Head of caudate nucleus (tissue), 42 donors: ENCODE results near the gene SBNO1.
"Not testable (repeated sequence)": the region's sequence is repeated elsewhere in the genome, so short reads cannot be mapped to it uniquely, and the experiment has no call there.

ENCODE experiments used
- DNase-seq, 42 donors: peaks; one replicate each; pipeline versions ENCODE4 v3.0.0 to v3.0.0-alpha.2; 2020 to 2021; ENCODE audit warnings: mixed read lengths in 7 of 42
- intact Hi-C: fragments of 100-400 bp; cut with DNase I; formaldehyde crosslinking; loops from one replicate; pipeline ENCODE4 v1.15.0; 2022

Gene SBNO1

DNA sequence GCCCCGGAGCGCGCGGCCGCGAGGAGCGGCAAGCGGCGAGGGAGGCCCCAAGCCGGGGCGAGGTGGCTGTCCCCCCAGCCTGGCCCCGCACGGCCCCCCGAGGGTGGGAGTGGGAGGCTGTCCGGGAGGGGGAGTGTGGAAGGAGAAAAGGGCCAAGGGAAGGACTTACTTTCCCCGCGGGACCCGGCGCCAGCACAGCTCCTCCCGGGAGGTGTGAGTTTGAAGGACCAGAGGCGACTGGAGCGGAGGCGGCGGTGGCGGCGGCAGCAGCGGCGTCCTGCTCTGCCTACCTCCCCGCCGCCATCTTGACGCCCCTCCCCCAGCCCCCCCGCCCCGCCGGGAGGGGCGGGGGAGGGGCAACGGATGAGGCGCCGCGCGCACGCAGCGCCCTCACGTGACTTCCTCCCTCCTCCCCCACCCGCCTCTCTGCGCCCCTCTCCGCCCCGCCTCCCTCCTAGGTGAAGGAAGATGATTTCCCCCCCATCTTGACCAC lies at the start of gene SBNO1:
SBNO1 (minus strand) TSS at position 316 of the 493 bp plus-strand sequence. CDS start 14,406 bp downstream, outside the sequence.
- intact Hi-C loops: loop anchor here (2.0 kb wide), 1 partner anchor 24 kb away; no protein-coding TSS in a partner anchor
- peak; percentile 54 to 95 (median 88) for DNase-seq

DNA sequence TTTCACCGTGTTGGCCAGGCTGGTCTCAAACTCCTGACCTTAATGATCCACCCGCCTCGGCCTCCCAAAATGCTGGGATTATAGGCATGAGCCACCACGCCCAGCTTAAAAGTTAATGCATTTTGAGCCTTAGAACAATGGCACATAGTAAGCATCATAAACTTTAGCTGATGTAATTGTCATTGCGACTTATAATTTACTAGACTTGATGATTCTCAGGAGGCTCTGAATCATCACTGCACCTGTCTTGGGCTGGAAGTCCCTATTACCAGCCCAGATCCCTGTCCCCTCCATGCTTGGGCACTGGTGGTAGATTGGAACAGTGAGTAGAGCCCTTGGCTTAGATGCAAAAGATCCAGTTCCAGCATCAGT lies 45.4 kb upstream of the SBNO1 start:
- intact Hi-C loops: no loop called here
- DNase-seq: no peak

DNA sequence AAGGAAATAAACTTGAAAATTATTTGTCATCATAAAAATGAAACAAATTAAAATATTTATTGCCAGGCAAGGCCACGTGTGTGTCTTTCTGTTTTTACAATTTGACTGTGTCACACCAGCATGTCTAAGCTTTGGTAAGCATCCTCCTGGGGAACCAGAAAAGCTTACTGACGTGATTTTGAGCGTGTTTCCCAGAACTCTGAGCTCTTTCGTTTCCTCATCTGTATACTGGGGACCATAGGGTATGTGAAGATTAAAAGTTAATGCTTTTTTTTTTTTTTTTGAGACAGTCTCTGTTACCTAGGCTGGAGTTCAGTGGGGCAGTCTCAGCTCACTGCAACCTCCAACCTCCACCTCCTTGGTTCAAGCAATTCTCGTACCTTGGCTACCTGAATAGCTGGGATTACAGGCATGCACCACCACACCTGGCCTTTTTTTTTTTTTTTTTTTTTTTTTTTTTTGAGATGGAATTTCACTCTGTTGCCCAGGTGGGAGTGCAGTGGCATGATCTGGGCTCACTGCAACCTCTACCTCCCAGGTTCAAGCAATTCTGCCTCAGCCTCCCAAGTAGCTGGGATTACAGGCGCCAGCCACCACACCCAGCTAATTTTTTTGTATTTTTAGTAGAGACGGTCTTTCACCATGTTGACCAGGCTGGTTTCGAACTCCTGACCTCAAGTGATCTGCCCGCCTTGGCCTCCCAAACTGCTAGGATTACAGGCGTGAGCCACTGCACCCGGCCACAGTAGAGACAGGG lies 44.8 kb upstream of the SBNO1 start:
- DNase-seq: not testable (repeated sequence)

DNA sequence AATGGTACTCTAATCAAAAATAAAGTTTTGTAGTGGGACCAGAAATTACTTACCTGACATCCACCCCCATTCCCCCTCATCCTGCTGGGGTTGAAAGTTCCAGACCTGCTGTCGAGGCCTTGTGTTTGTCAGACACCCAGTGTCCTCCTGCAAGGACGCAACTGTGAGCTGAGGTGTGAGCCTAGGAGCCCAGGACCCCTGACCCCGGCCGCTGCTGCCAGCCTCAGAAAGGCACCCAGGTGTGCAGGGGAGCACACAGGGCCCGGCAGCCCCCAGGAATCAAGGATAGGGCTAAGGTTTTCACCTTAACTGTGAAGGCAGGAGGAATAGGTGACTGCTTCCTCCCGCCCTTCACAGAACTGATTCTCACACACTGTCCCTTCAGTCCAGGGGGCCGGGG lies 44.0 kb upstream of the SBNO1 start:
- DNase-seq, intact Hi-C loops: not testable (repeated sequence)

More for the DNA sequence above, 44.8 kb upstream of the SBNO1 start:
- intact Hi-C loops: not testable (repeated sequence)

DNA sequence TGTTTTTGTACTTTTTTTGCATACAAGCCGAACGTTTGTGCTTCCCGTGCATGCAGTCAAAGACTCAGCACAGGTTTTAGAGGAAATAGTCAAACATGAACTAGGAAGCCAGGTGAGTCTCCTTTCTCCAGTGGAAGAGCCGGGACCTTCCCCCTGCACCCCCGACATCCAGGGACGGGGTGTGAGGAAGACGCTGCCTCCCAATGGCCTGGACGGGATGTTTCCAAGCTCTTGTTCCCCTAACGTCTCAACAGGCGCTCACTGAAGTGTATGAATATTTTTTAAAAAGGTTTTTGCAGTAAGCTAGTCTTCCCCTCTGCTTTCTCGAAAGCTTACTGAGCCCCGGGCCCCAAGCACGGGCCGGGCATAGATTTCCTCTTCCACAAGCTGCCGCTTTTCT lies 43.3 kb upstream of the SBNO1 start:
- intact Hi-C loops, DNase-seq: not testable (repeated sequence)

DNA sequence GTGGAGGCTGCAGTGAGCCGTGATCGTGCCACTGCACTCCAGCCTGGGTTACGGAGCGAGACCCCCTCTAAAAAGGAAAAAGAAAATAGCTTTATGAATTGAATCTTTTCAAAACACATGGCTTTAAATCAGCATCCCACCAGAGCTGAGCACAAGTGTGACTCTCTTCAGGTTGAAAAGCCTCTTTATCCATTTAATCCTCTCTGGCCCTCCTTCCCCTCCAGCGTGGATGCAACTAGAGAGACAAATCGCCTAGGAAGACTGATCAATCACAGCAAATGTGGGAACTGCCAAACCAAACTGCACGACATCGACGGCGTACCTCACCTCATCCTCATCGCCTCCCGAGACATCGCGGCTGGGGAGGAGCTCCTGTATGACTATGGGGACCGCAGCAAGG lies 42.6 kb upstream of the SBNO1 start:
- DNase-seq, intact Hi-C loops: not testable (repeated sequence)

DNA sequence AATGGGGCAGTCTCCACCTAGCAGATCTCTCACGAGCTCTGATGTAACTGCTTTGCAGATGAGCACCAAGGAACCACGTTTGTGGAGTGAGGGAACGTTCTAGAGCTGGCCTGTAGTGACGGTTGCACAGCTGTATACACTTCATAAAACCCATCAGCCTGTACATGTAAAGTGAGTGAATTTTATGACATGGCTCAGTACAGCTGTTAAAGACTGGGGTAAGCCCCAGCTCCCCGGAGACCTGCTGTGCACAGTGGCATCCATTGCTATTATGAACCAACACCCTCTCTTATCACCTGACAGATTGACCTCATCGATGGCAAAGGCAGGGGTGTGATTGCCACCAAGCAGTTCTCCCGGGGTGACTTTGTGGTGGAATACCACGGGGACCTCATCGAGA lies 39.9 kb upstream of the SBNO1 start:
- intact Hi-C loops: no loop called here
- no peak for DNase-seq

DNA sequence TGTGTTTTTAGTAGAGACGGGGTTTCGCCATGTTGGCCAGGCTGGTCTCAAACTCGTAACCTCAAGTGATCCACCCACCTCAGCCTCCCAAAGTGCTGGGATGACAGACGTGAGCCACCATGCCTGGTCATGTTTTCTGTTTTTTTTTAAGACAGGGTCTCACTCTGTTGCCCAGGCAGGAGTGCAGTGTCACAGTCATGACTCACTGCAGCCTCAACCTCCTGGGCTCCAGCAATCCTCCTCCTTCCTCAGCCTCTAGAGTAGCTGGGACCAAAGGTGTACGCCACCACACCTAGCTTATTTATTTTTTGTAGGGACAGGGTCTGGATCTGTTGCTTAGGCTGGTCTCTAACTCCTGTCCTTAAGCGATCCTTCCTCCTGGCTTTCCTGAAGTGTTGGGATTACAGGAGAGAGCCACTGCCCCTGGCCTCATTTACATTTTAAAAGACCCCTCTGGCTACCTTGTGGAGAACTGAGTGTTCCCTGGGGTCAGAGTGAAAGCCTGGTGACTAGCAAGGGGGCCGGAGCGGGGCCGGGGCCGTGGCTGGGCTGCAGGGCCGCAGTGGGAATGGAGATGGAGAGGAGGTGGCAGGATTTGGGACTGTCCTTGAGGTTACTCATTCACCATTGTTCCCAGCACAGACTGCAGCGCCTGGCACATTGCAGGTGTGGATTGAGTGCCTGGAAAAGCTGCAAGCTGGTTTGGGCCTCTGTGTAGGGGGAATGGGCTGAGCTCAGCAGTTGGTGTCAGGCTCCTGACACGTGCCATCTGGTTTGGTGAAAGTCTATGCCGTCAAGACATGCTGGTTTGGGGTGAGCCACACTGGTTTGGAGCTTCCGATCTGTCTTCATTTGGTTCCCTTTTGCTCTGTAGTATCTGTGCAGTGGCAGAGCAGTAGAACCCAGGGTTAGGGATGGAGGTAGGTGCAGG lies 37.4 kb upstream of the SBNO1 start:
- DNase-seq: no peak
- intact Hi-C loops: no loop called here

DNA sequence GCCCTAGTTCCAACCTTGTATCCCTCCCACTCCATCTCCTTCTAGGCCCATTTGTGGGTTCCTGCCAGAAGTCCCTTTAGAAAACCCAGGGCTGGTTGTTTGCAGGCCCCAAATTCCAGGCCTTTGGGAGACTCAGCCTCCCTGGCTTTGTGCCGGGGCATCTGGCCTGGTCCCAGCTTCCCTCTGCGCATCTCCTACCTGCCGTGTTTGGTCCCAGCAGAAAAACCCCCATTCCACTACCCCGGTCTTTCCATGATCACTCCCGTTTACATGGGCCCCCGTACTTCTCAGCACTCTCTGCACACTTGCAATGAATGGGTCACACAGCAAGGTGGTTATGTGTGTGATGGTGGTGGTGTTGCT lies 34.6 kb upstream of the SBNO1 start:
- DNase-seq: no peak
- intact Hi-C loops: loop anchor here (10.0 kb wide), 1 partner anchor 56 kb away; the partner anchor contains the start of gene SNRNP35

DNA sequence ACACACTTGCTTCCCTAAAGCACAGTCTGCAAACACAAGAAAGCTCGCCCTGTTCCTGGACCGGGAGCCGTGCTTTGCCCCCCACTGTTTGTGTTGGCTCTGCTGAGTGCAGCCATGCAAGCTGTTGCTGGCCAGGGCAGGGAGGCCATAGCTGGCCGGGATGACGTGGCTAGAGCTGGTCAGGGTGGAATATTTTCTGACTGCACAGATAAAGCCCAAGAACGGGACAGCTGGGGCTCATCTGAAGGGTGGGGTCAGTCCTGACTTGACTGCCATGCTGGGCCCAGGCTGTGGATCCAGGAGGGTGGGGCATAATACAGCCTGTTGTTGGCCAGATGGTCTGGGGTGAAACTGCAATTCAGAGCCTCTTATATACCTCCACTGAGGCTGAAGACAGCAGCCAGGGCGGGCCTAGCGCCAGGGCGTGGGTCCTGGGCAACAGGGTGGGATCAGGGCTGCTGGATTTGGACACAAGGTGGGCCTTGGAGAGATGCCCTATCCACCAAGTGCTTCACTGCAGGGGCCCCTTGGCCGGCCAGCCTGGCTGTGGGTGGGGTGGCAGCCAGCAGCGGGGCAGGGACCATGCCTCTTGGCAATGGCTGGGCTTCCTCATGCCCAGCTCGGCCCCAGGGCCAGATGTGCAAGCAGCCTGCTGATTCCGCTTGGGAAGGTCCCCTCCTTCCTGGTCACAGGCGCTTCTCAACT lies 34.1 kb upstream of the SBNO1 start:
- peak in 34 of 42 donors; percentile 24 to 79 (median 44) for DNase-seq
- intact Hi-C loops: loop anchor here (10.0 kb wide), 1 partner anchor 56 kb away; the partner anchor contains the start of gene SNRNP35

DNA sequence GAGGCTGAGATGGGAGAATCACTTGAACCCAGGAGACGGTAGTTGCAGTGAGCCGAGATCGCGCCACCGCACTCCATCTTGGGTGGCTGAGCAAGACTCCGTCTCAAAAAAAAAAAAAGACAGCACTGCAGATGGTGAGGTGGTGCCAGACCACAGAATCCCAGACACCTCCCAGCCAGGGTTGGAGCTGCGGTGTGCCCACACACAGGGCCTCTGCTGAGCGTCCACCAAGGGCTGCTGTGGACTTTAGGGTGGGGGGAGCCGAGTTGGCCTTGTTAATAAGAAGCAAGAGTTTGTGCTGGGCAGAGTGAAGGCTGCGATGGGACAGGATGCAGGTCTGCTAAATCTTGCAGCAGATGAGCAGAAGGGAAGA lies 33.5 kb upstream of the SBNO1 start:
- no peak for DNase-seq
- intact Hi-C loops: loop anchor here (10.0 kb wide), 1 partner anchor 57 kb away; the partner anchor contains the start of gene SNRNP35

DNA sequence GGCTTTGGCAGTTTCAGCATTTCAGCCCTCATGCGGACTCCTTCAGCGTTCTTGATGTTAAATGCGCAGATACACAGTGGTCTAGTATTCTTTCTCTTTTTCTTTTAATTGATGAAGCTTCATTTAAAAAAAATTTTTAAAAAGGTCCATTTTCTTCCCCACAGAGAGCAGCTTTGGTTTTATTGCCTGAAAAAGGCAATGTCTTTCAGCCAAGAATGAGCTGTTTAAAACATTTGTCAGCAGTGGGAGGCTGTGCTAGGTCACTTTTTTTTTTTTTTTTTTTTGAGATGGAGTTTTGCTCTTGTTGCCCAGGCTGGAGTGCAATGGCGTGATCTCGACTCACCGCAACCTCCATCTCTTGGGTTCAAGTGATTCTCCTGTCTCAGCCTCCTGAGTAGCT lies 32.8 kb upstream of the SBNO1 start:
- DNase-seq: no peak
- intact Hi-C loops: loop anchor here (10.0 kb wide), 1 partner anchor 57 kb away; the partner anchor contains the start of gene SNRNP35

DNA sequence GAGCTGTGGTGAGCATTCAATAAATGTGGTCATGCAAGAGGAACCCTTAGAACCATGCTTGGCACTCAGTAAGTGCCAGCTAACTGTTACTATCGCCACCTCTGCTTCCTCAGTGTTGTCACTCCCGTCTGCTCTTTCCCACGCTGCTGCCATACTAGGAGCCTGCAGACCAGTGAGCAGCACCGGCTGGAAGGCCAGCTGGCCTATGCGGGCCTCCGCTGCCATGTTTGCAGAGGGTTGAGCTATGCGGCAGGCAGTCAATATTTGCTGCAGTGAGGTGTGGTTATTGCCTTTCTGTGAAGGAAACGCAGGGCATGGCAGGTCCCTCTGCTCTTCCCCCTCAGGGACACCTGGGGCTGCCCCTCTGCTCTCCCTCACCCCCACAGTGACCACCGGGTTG lies 32.3 kb upstream of the SBNO1 start:
- intact Hi-C loops: loop anchor here (10.0 kb wide), 1 partner anchor 58 kb away; the partner anchor contains the start of gene SNRNP35
- DNase-seq: no peak

DNA sequence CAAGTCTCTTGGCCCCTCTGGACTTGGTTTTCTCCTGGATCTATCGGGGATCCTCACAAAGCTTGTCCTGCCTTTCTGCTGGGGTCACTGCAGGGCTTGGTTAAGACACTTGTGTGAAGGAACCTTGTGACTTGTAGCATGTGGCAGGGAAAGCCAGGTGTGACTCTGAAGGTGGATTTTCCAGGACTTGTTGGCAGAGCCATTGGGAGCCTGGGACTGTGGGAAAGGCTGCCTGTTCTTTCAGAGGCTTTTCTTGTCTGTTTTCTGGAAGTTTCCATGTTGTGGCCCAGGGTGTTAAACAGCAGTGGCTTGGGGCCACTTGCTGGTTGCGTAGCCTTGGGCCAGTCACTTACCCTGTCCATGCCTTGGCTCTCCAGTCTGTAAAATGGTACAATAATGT lies 31.9 kb upstream of the SBNO1 start:
- intact Hi-C loops: loop anchor here (10.0 kb wide), 1 partner anchor 58 kb away; the partner anchor contains the start of gene SNRNP35

DNA sequence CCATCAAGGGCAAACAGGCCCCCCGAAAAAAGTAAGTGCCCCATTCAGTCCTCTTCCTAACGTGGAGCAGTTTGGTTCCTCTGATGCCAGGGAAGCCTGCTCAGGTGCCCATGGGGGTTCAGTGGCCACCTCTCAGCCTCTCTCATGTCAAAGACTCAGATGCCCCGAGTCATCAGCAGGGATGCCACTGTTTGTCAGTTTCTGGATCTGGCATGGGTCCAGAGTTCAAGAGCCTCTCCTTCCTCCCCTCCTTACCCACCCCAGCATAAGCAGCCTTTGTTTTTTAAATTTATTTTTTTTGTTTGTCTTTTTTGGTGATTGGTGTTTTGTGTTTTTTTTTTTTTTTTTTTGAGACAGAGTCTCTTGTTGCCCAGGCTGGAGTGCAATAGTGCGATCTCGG lies 30.6 kb upstream of the SBNO1 start:
- peak in 5 of 42 donors; percentile 20 to 62 (median 23) for DNase-seq
- intact Hi-C loops: loop anchor here (10.0 kb wide), 1 partner anchor 60 kb away; the partner anchor contains the start of gene SNRNP35

More for the DNA sequence above, 31.9 kb upstream of the SBNO1 start:
- DNase-seq: no peak

DNA sequence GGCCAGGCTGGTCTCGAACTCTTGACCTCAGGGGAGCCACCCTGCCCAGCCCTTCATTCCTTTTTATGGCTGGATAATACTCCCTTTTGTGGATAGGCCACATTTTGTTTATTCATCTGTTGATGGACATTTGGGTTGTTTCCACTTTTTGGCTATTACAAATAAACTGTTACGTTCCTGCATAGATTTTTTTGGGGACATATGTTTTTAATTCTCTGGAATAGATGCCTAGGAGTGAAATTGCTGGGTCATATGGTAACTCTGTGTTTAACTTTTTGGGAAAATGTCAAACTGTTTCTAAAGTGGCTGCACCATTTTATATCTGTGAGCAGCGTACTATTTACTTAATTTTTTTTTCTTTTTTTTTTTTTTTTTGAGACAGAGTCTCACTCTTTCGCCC lies 29.1 kb upstream of the SBNO1 start:
- intact Hi-C loops: loop anchor here (10.0 kb wide), 1 partner anchor 61 kb away; the partner anchor contains the start of gene SNRNP35
- DNase-seq: no peak

DNA sequence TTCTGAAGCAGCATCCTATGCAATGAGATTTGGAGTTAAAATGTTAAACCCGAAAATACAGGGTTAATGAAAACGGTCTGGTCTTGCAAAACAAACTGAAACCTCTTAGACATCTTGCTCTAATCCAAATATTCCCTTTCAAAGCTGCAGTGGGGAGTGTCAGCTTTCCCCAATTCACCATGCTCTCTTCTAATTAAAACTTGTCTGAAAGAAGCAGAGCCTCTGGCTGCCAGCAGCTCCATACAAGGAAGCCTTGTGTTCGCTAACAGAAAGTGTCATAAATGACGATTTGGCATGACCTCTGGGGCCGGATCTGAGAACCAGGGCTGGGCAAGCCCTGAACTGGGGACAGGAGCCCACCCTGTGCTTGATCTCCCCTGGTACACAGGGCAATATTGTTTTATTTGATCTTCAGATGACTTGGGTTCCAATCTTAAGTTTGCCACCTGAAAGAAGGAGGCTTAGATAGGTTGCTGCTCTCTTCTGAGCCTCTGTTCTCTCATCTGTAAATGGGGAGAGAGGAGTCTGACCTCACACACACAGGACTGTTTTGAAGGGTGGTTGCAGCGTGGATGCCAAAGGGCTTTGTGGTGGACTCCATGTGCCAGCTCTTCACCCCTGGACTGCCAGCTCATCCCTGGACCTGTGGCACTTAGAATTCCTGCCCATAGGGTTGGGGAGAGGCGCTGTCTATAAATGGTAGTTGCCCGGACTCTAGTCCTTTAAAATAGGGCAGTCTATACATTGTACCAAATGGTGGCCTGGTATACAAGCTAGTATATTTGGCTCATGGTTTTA lies 27.1 kb upstream of the SBNO1 start:
- DNase-seq: peak in 18 of 42 donors; percentile 15 to 59 (median 36)
- intact Hi-C loops: loop anchor here (10.0 kb wide), 1 partner anchor 63 kb away; the partner anchor contains the start of gene SNRNP35
